Cardiac fibroblast (primary cell): Measurements from ENCODE around the gene REG1A.

Experiments used
- DNase-seq, 2 donors: peaks; one replicate each; pipeline versions ENCODE4 v3.0.0 to v3.0.0-alpha.2; 2010; ENCODE audit warnings: low read depth in 2 of 2
- H3K4me3 ChIP-seq, 2 donors: replicated peaks in 1 of 2; 1 replicate in 1 of 2; 2 replicates in 1 of 2; pipeline ENCODE4 v1.5.1; 2011; ENCODE audit warnings: low read depth in 2 of 2, low read length in 2 of 2, mild to moderate bottlenecking in 2 of 2, moderate library complexity in 1 of 2
- TF ChIP-seq, protein P1 (sequence below): IDR thresholded peaks from one replicate; pipeline ENCODE4 v1.5.1; 2011; ENCODE audit warnings: low read depth, mild to moderate bottlenecking, low read length, inconsistent platforms

REG1A gene

DNA sequence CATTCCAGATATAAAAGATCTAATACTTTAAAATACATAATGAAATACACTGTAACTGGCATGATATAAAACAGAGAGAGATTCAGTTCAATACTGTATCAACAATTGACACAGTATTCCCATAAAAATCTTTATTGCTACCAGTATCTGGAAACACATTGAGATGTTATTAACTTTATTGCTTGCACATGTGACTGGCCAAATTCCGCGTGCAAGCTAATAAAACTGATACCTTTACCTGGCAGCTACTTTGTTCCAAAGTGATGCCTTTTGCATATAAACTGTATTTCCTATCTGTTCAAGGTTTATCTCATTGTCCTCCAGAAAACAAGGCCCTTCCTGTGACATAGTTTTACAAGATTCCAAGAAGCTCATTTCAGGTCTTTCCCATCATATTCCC is 17.1 kb upstream of the REG1A start:
- no peak for DNase-seq
- TF ChIP-seq, protein P1, sequence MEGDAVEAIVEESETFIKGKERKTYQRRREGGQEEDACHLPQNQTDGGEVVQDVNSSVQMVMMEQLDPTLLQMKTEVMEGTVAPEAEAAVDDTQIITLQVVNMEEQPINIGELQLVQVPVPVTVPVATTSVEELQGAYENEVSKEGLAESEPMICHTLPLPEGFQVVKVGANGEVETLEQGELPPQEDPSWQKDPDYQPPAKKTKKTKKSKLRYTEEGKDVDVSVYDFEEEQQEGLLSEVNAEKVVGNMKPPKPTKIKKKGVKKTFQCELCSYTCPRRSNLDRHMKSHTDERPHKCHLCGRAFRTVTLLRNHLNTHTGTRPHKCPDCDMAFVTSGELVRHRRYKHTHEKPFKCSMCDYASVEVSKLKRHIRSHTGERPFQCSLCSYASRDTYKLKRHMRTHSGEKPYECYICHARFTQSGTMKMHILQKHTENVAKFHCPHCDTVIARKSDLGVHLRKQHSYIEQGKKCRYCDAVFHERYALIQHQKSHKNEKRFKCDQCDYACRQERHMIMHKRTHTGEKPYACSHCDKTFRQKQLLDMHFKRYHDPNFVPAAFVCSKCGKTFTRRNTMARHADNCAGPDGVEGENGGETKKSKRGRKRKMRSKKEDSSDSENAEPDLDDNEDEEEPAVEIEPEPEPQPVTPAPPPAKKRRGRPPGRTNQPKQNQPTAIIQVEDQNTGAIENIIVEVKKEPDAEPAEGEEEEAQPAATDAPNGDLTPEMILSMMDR = no peak
- no peak overlapping the region for H3K4me3 ChIP-seq

GRCh38 chr2:79105259-79105658 is 15.0 kb upstream of the REG1A start:
- DNase-seq = no peak
- TF ChIP-seq, protein P1 = no peak
- H3K4me3 ChIP-seq = no peak overlapping the region

- no peak for DNase-seq
- TF ChIP-seq, protein P1 = no peak
- no peak overlapping the region for H3K4me3 ChIP-seq
Observed at GRCh38 chr2:79112269-79112668, 8.0 kb upstream of the REG1A start.

GRCh38 chr2:79114797-79115494 is 5.3 kb upstream of the REG1A start:
- TF ChIP-seq, protein P1 = no peak
- DNase-seq = no peak
- no peak overlapping the region for H3K4me3 ChIP-seq

DNA sequence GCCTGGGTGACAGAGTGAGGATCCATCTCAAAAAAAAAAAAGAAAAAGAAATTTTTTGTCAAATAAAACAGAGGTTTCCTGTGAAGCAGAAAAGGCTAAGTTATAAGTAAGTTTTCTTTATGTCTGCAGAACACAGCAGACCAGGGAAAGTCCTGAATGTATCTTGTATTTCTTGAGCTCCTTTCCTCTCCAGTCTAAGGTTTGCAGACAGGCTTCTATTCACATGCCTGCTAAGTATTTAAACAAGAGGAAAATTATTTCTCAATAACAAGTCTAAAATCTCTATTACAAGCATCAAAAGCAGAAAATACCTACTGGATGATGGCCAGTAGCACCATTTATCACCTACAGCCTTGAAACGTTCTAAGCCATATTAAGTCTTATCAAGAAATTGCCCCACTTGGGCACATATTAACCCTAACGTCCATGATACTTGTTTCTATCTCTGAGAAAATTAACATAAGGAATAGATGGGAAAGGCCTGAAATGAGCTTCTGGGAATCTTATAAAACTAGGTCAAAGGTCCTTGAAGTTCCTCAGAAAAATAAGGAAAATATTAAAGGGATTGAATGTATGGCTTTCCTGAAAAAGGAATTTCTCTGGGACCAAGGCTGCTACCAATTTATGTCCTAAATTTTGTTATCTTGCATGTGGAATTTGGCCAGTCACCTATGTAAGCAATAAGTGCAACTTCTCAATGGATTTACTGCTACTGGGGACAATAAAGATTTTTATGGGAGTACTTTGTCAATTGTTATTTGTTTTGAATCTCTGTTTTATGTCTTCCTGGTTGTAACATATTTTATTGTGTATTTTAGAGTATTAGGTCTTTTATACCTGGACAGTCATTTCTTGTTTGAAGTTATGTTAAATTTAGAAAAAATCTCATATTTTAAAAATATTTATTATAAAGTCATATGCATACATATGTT is 3.0 kb upstream of the REG1A start:
- H3K4me3 ChIP-seq = no peak overlapping the region
- DNase-seq = no peak
- TF ChIP-seq, protein P1 = no peak

GRCh38 chr2:79122676-79123075 is 2.4 kb downstream of the REG1A start:
- TF ChIP-seq, protein P1 = no peak
- no peak for DNase-seq
- H3K4me3 ChIP-seq = no peak overlapping the region
